H9 (cell line): ENCODE results near the gene ARHGAP24. TPM values are rescaled to one million over a fixed set of nuclear protein-coding genes. Genes with fewer than 3 reads are reported as not detected.

Experiments
- DNase-seq: peaks from one replicate; pipeline ENCODE4 v3.0.0-alpha.2; 2017
- H2AFZ ChIP-seq: one replicate; pipeline ENCODE4 v1.6.1; 2013; ENCODE audit warnings: mild to moderate bottlenecking, low read length, control low read depth, moderate library complexity
- H2AK5ac ChIP-seq: 2 replicates; pipeline ENCODE4 v1.6.1; 2013; ENCODE audit warnings: low read length, control low read depth, mixed read lengths; ENCODE audit not compliant: insufficient read length
- H2BK120ac ChIP-seq: one replicate; pipeline ENCODE4 v1.6.1; 2013; ENCODE audit warnings: low read depth, mild to moderate bottlenecking, low read length, control low read depth, inconsistent platforms; ENCODE audit not compliant: poor library complexity, severe bottlenecking
- H2BK12ac ChIP-seq: 2 replicates; pipeline ENCODE4 v1.6.1; 2013; ENCODE audit warnings: low read length, control low read depth, mixed read lengths, low read depth; ENCODE audit not compliant: insufficient read length
- H2BK15ac ChIP-seq: 2 replicates; pipeline ENCODE4 v1.6.1; 2013; ENCODE audit warnings: low read depth, low read length, control low read depth
- H2BK20ac ChIP-seq: one replicate; pipeline ENCODE4 v1.6.1; 2013; ENCODE audit warnings: low read depth, mild to moderate bottlenecking, low read length, control low read depth, inconsistent platforms; ENCODE audit not compliant: poor library complexity, severe bottlenecking
- H2BK5ac ChIP-seq: 2 replicates; pipeline ENCODE4 v1.6.1; 2013; ENCODE audit warnings: low read length, control low read depth, mixed read lengths; ENCODE audit not compliant: insufficient read length
- H3K14ac ChIP-seq: 2 replicates; pipeline ENCODE4 v1.6.1; 2013; ENCODE audit warnings: low read length, control low read depth; ENCODE audit not compliant: insufficient read depth
- H3K18ac ChIP-seq: 2 replicates; pipeline ENCODE4 v1.6.1; 2013; ENCODE audit warnings: low read depth, mild to moderate bottlenecking, mixed read lengths, low read length, control low read depth; ENCODE audit not compliant: insufficient read length
- H3K23ac ChIP-seq: 2 replicates; pipeline ENCODE4 v1.6.1; 2013; ENCODE audit warnings: low read length, control low read depth, mixed read lengths, low read depth; ENCODE audit not compliant: insufficient read length
- H3K23me2 ChIP-seq: 2 replicates; pipeline ENCODE4 v1.6.1; 2013; ENCODE audit warnings: low read depth, mild to moderate bottlenecking, mixed read lengths, low read length, control low read depth; ENCODE audit not compliant: insufficient read length, poor library complexity, severe bottlenecking
- H3K27ac ChIP-seq: 2 replicates; pipeline ENCODE4 v1.5.1; 2013; ENCODE audit warnings: low read length, control low read depth, mixed read lengths, low read depth; ENCODE audit not compliant: insufficient read length
- H3K27me3 ChIP-seq: 2 replicates; pipeline ENCODE4 v1.6.1; 2013; ENCODE audit warnings: low read length, control low read depth, inconsistent platforms; ENCODE audit not compliant: insufficient read depth
- H3K4ac ChIP-seq: 2 replicates; pipeline ENCODE4 v1.6.1; 2013; ENCODE audit warnings: low read depth, mild to moderate bottlenecking, control low read depth, inconsistent platforms, low read length, moderate library complexity
- H3K4me1 ChIP-seq: 2 replicates; pipeline ENCODE4 v1.6.1; 2013; ENCODE audit warnings: low read length, control low read depth, inconsistent platforms; ENCODE audit not compliant: insufficient read depth
- H3K4me2 ChIP-seq: 2 replicates; pipeline ENCODE4 v1.6.1; 2013; ENCODE audit warnings: low read length, control low read depth, mixed read lengths; ENCODE audit not compliant: insufficient read length, insufficient read depth
- H3K56ac ChIP-seq: 2 replicates; pipeline ENCODE4 v1.6.1; 2013; ENCODE audit warnings: low read depth, mild to moderate bottlenecking, mixed read lengths, low read length, control low read depth; ENCODE audit not compliant: insufficient read length
- H3K79me1 ChIP-seq: 2 replicates; pipeline ENCODE4 v1.6.1; 2013; ENCODE audit warnings: low read depth, mild to moderate bottlenecking, moderate library complexity, low read length, control low read depth, inconsistent platforms; ENCODE audit not compliant: insufficient read depth, poor library complexity, severe bottlenecking
- H3K79me2 ChIP-seq: 2 replicates; pipeline ENCODE4 v1.6.1; 2013; ENCODE audit warnings: low read length, control low read depth, inconsistent platforms; ENCODE audit not compliant: insufficient read depth
- H3K9ac ChIP-seq: 2 replicates; pipeline ENCODE4 v1.6.1; 2013; ENCODE audit warnings: low read length, control low read depth, mixed read lengths; ENCODE audit not compliant: insufficient read length; ENCODE audit errors: extremely low read depth
- H3K9me3 ChIP-seq: one replicate; pipeline ENCODE4 v1.6.1; 2013; ENCODE audit warnings: low read depth, low read length, inconsistent platforms; ENCODE audit not compliant: control insufficient read depth
- H3T11ph ChIP-seq: one replicate; pipeline ENCODE4 v1.6.1; 2013; ENCODE audit warnings: mild to moderate bottlenecking, low read length, control low read depth, inconsistent platforms
- H4K20me1 ChIP-seq: one replicate; pipeline ENCODE4 v1.6.1; 2013; ENCODE audit not compliant: control insufficient read depth, insufficient read length, insufficient read depth
- H4K5ac ChIP-seq: 2 replicates; pipeline ENCODE4 v1.6.1; 2013; ENCODE audit warnings: low read depth, mild to moderate bottlenecking, mixed read lengths, low read length, control low read depth; ENCODE audit not compliant: insufficient read length
- H4K8ac ChIP-seq: replicated peaks from 2 replicates; pipeline ENCODE4 v1.6.1; 2013; ENCODE audit warnings: low read length, control low read depth, mixed read lengths, low read depth; ENCODE audit not compliant: insufficient read length
- H4K91ac ChIP-seq: 2 replicates; pipeline ENCODE4 v1.6.1; 2013; ENCODE audit warnings: low read depth, mild to moderate bottlenecking, moderate library complexity, mixed read lengths, low read length, control low read depth; ENCODE audit not compliant: insufficient read length
- H3K27ac Mint-ChIP-seq, 3 experiments: 2 replicates in 2 of 3; 3 replicates in 1 of 3; pipeline ENCODE4 v1.8.0; 2020 to 2021; ENCODE audit warnings: mixed read lengths in 3 of 3, mild to moderate bottlenecking in 1 of 3, moderate library complexity in 1 of 3
- H3K27me3 Mint-ChIP-seq: 2 replicates; pipeline ENCODE4 v1.8.0; 2021; ENCODE audit warnings: low read depth, mild to moderate bottlenecking, moderate library complexity, mixed read lengths
- H3K36me3 Mint-ChIP-seq, 3 experiments: 2 replicates in 2 of 3; 3 replicates in 1 of 3; pipeline ENCODE4 v1.8.0; 2020 to 2021; ENCODE audit warnings: low read depth in 3 of 3, mixed read lengths in 3 of 3; ENCODE audit not compliant: insufficient read depth in 1 of 3
- H3K4me1 Mint-ChIP-seq, 2 experiments: 2 replicates each; pipeline ENCODE4 v1.8.0; 2020; ENCODE audit warnings: mixed read lengths in 2 of 2
- H3K4me3 Mint-ChIP-seq, 2 experiments: 2 replicates in 1 of 2; 3 replicates in 1 of 2; pipeline ENCODE4 v1.8.0; 2020 to 2021; ENCODE audit warnings: mild to moderate bottlenecking in 2 of 2, mixed read lengths in 2 of 2, moderate library complexity in 1 of 2
- H3K9me3 Mint-ChIP-seq, 2 experiments: 2 replicates in 1 of 2; 3 replicates in 1 of 2; pipeline ENCODE4 v1.8.0; 2020; ENCODE audit warnings: mild to moderate bottlenecking in 2 of 2, mixed read lengths in 2 of 2, moderate library complexity in 1 of 2
- CTCF ChIP-seq: fragments of 200-600 bp; sonication (generic); conservative IDR thresholded peaks from 3 replicates; pipeline ENCODE4 v1.8.0; 2021; ENCODE audit warnings: antibody characterized with exemption, mild to moderate bottlenecking
- WGBS: extraction: QIAGEN DNeasy Blood & Tissue Kit; methylation state at CpG from one replicate; pipeline ENCODE4 v1.1.7; 2013; ENCODE audit warnings: missing lambda C conversion rate, low lambda C conversion rate, mixed read lengths; ENCODE audit not compliant: insufficient read length; ENCODE audit errors: extremely low coverage; 5-methylcytosine and 5-hydroxymethylcytosine counted together
- total RNA-seq: library from RNA; stranded (reverse); gene quantifications from 2 replicates; pipeline ENCODE4 v1.2.1, GENCODE V29; 2021

The ARHGAP24 gene
- total RNA-seq, 1 experiment from 2014 or later, result 0.37 TPM

- no peak overlapping the region for H2AFZ ChIP-seq
- no peak for DNase-seq
- H3K9me3 Mint-ChIP-seq, result no peaks in the 10 kb centered on the region
Observed at GRCh38 chr4:85909851-85910250, 434.9 kb downstream of the ARHGAP24 start.

More at GRCh38 chr4:85909851-85910250, 434.9 kb downstream of the ARHGAP24 start:
- no peaks in the 10 kb centered on the region for H3K79me2 ChIP-seq
- no peaks in the 10 kb centered on the region for H3K79me1 ChIP-seq
- Mint-ChIP-seq H3K4me3 (no peak overlapping the region), H3K36me3 (no peaks in the 10 kb centered on the region), H3K27me3 (no peaks in the 10 kb centered on the region), H3K27ac (peak overlapping the region in 1 of 3 experiments; percentile 79; a peak in 1 of 7 replicates), H3K4me1 (no peaks in the 10 kb centered on the region)
- TF ChIP-seq CTCF, result no peak
- H3K23ac ChIP-seq, result no peak overlapping the region
- no peak overlapping the region for H2BK20ac ChIP-seq
- H3K4me2 ChIP-seq, result no peak overlapping the region
- no peak overlapping the region for H3K14ac ChIP-seq
- WGBS, result no CpG with 5 or more reads among the region's 10 CpGs
- no peaks in the 10 kb centered on the region for H4K20me1 ChIP-seq
- H3K4me1 ChIP-seq, result no peaks in the 10 kb centered on the region
- no peak overlapping the region for H4K91ac ChIP-seq
- no peaks in the 10 kb centered on the region for H3K23me2 ChIP-seq
- no peak overlapping the region for H3K27ac ChIP-seq
- no peak overlapping the region for H3K18ac ChIP-seq
- H3K56ac ChIP-seq, result no peak overlapping the region
- no peak overlapping the region for H2BK15ac ChIP-seq
- H3K9me3 ChIP-seq, result no peaks in the 10 kb centered on the region
- H3K27me3 ChIP-seq, result no peaks in the 10 kb centered on the region; the same call in 1 of the 2 replicates
- no peak overlapping the region for H4K8ac ChIP-seq
- H4K5ac ChIP-seq, result no peak overlapping the region
- H2AK5ac ChIP-seq, result no peak overlapping the region
- no peak overlapping the region for H2BK120ac ChIP-seq
- no peak overlapping the region for H3K4ac ChIP-seq
- no peak overlapping the region for H3K9ac ChIP-seq
- no peak overlapping the region for H2BK12ac ChIP-seq
- no peak overlapping the region for H2BK5ac ChIP-seq
- H3T11ph ChIP-seq, result no peak overlapping the region
